ENCODE results near the gene OGFRL1.
A peak's percentile ranks its signal among the peaks of the same experiment; 100 is the strongest.

The OGFRL1 gene

GRCh38 chr6:71289802-71290175 lies 1.2 kb downstream of the OGFRL1 start:
- no peaks in the 10 kb centered on the region for H3K27me3 ChIP-seq (ENCODE audit: control insufficient read depth, insufficient read depth, low read length)
- H3K27ac ChIP-seq (ENCODE audit: low read depth, low read length): no peak overlapping the region
- H3K4me1 ChIP-seq (ENCODE audit: control insufficient read depth, insufficient read depth, low read length): no peaks in the 10 kb centered on the region
- H3K4me3 ChIP-seq (ENCODE audit: low read length): peak overlapping the region; percentile 65
- H3K36me3 ChIP-seq (ENCODE audit: control insufficient read depth, insufficient read depth, low read length): no peaks in the 10 kb centered on the region
- H3K9ac ChIP-seq (ENCODE audit: low read length): no peak overlapping the region

- Histone ChIP-seq H3K36me3 (ENCODE audit: control insufficient read depth, insufficient read depth, low read length) (no peaks in the 10 kb centered on the region), H3K4me1 (ENCODE audit: control insufficient read depth, insufficient read depth, low read length) (no peaks in the 10 kb centered on the region), H3K9ac (ENCODE audit: low read length) (no peak overlapping the region), H3K27ac (ENCODE audit: low read depth, low read length) (no peak overlapping the region), H3K27me3 (ENCODE audit: control insufficient read depth, insufficient read depth, low read length) (no peaks in the 10 kb centered on the region), H3K4me3 (ENCODE audit: low read length) (no peak overlapping the region)
Observed at GRCh38 chr6:71290611-71291010, 2.0 kb downstream of the OGFRL1 start.

DNA sequence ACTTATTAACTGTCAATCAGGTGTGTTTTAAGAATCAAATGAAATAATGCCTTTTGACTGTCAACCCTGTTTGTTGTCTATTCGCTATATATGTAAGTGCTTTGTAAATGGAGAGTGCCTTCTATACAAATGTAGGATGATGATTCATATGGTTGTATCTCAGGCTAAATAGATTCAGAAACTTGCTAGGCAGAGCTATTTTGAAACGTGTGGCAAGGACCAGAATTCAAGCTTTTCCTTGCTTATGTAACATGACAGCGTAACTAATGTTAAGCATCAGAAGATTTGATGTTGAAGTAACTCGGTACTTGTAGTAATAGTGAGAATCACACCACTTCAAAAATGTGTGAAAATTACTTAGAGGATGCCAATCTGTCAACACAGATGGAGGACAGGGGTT lies 3.4 kb downstream of the OGFRL1 start:
- Histone ChIP-seq H3K9ac (ENCODE audit: low read length) (no peak overlapping the region), H3K4me3 (ENCODE audit: low read length) (no peak overlapping the region), H3K4me1 (ENCODE audit: control insufficient read depth, insufficient read depth, low read length) (no peaks in the 10 kb centered on the region)

GRCh38 chr6:71294121-71294523 lies 5.5 kb downstream of the OGFRL1 start:
- H3K4me1 ChIP-seq (ENCODE audit: control insufficient read depth, insufficient read depth, low read length): no peaks in the 10 kb centered on the region
- H3K9ac ChIP-seq (ENCODE audit: low read length): no peak overlapping the region
- H3K27ac ChIP-seq (ENCODE audit: low read depth, low read length): no peak overlapping the region
- H3K36me3 ChIP-seq (ENCODE audit: control insufficient read depth, insufficient read depth, low read length): no peaks in the 10 kb centered on the region
- no peaks in the 10 kb centered on the region for H3K27me3 ChIP-seq (ENCODE audit: control insufficient read depth, insufficient read depth, low read length)
- H3K4me3 ChIP-seq (ENCODE audit: low read length): no peak overlapping the region

More for the DNA sequence above, 3.4 kb downstream of the OGFRL1 start:
- Histone ChIP-seq H3K27ac (ENCODE audit: low read depth, low read length) (no peak overlapping the region), H3K36me3 (ENCODE audit: control insufficient read depth, insufficient read depth, low read length) (no peaks in the 10 kb centered on the region), H3K27me3 (ENCODE audit: control insufficient read depth, insufficient read depth, low read length) (no peaks in the 10 kb centered on the region)

DNA sequence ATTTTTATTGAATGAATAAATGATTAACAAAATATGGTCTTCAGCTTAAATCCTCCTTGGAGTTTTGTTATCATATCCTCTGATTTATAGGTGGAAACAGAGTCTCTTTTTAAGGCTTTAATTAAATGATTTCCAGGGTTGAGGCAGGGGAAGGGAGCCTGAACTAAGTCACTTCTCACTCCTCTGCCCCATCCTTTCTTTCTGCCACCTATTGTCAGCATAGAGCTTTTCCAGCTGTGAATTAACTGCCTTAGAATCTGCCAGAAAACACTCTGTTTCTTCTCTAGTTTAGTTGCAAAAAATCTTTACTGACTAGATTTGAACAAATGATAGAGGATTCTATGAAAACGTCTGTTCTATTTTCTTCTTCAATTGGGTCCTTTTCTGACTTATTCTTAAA lies 9.8 kb downstream of the OGFRL1 start:
- H3K36me3 ChIP-seq (ENCODE audit: control insufficient read depth, insufficient read depth, low read length): no peaks in the 10 kb centered on the region
- H3K27me3 ChIP-seq (ENCODE audit: control insufficient read depth, insufficient read depth, low read length): no peaks in the 10 kb centered on the region
- H3K4me3 ChIP-seq (ENCODE audit: low read length): no peak overlapping the region
- no peaks in the 10 kb centered on the region for H3K4me1 ChIP-seq (ENCODE audit: control insufficient read depth, insufficient read depth, low read length)
- no peak overlapping the region for H3K9ac ChIP-seq (ENCODE audit: low read length)
- H3K27ac ChIP-seq (ENCODE audit: low read depth, low read length): no peak overlapping the region

DNA sequence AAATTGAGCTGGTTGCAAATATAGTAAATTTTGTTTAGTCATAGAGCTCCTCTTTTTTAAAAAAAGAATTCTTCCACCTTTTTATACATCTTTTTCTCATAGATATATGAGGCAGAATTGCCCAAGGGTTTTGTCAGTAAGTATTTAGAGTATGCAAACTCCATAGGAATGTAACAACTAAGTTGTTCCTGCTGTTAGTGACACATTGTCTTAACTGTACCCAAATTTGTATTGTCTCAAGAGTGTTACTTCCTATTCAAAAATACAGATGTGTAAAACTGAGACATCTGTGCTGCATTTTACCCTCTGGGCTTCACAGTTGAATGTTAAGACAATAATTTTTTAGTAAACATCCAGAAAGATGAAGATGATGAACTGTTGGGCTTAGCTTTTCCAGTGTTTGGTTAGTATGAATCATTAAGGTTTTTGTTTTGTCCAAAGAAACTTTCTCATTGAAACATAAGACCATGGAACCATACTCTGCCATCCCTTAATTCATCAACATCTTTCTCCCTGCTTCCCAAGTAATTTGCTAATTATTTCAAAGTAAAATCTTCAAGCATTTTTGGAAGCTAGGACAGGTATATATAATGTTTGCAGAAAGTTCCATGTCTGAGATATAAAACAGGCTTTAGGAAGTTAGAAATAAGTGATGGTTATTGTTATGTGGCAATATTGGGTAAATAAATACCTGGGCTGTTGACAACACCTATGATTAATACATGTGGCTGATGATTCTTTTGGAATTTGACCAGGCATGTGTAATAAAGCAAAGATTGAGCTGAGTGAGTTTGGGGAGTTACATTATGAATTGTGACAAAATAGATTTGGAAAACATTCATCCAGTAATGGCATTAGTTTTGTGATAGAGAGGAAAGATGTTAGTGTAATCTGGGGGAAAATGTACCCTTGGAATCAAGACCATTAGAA lies 11.2 kb downstream of the OGFRL1 start:
- Histone ChIP-seq H3K36me3 (ENCODE audit: control insufficient read depth, insufficient read depth, low read length) (no peaks in the 10 kb centered on the region), H3K27me3 (ENCODE audit: control insufficient read depth, insufficient read depth, low read length) (no peaks in the 10 kb centered on the region), H3K4me3 (ENCODE audit: low read length) (no peak overlapping the region), H3K4me1 (ENCODE audit: control insufficient read depth, insufficient read depth, low read length) (no peaks in the 10 kb centered on the region), H3K27ac (ENCODE audit: low read depth, low read length) (no peak overlapping the region), H3K9ac (ENCODE audit: low read length) (no peak overlapping the region)

- H3K36me3 ChIP-seq (ENCODE audit: control insufficient read depth, insufficient read depth, low read length): no peaks in the 10 kb centered on the region
- no peak overlapping the region for H3K4me3 ChIP-seq (ENCODE audit: low read length)
- H3K27me3 ChIP-seq (ENCODE audit: control insufficient read depth, insufficient read depth, low read length): no peaks in the 10 kb centered on the region
- no peak overlapping the region for H3K9ac ChIP-seq (ENCODE audit: low read length)
- H3K4me1 ChIP-seq (ENCODE audit: control insufficient read depth, insufficient read depth, low read length): no peaks in the 10 kb centered on the region
- no peak overlapping the region for H3K27ac ChIP-seq (ENCODE audit: low read depth, low read length)
Observed at GRCh38 chr6:71300561-71301168, 12.1 kb downstream of the OGFRL1 start.

- H3K4me1 ChIP-seq (ENCODE audit: control insufficient read depth, insufficient read depth, low read length): no peaks in the 10 kb centered on the region
- H3K27me3 ChIP-seq (ENCODE audit: control insufficient read depth, insufficient read depth, low read length): no peaks in the 10 kb centered on the region
- no peak overlapping the region for H3K27ac ChIP-seq (ENCODE audit: low read depth, low read length)
- H3K36me3 ChIP-seq (ENCODE audit: control insufficient read depth, insufficient read depth, low read length): no peaks in the 10 kb centered on the region
- H3K9ac ChIP-seq (ENCODE audit: low read length): no peak overlapping the region
- no peak overlapping the region for H3K4me3 ChIP-seq (ENCODE audit: low read length)
Observed at GRCh38 chr6:71301546-71301945, 12.9 kb downstream of the OGFRL1 start.

- Histone ChIP-seq H3K4me3 (ENCODE audit: low read length) (no peak overlapping the region), H3K4me1 (ENCODE audit: control insufficient read depth, insufficient read depth, low read length) (no peaks in the 10 kb centered on the region), H3K27me3 (ENCODE audit: control insufficient read depth, insufficient read depth, low read length) (no peaks in the 10 kb centered on the region), H3K36me3 (ENCODE audit: control insufficient read depth, insufficient read depth, low read length) (no peaks in the 10 kb centered on the region), H3K9ac (ENCODE audit: low read length) (no peak overlapping the region), H3K27ac (ENCODE audit: low read depth, low read length) (no peak overlapping the region)
Observed at GRCh38 chr6:71309656-71310055, 21.0 kb downstream of the OGFRL1 start.

DNA sequence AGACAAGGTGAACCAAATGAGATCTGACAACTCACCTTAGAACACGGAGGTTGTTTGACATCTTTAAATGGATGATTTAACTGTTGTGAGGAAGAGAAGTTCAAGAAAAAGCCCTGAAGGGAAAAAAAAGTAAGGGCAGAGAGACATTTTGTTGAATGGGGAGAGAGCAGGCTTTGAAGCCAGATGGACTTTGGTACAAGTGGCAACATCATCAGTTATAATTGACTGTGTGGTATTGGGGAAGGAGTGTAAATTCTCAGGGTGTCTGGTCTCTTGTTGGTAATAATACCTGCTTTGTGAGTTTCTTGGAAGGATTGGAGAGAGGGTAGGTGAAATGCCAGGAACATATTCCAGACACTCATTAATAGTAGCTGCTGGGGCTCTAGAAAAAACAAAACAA lies 21.6 kb downstream of the OGFRL1 start:
- H3K4me3 ChIP-seq (ENCODE audit: low read length): no peak overlapping the region
- H3K9ac ChIP-seq (ENCODE audit: low read length): no peak overlapping the region
- no peaks in the 10 kb centered on the region for H3K4me1 ChIP-seq (ENCODE audit: control insufficient read depth, insufficient read depth, low read length)
- H3K36me3 ChIP-seq (ENCODE audit: control insufficient read depth, insufficient read depth, low read length): no peaks in the 10 kb centered on the region
- H3K27me3 ChIP-seq (ENCODE audit: control insufficient read depth, insufficient read depth, low read length): no peaks in the 10 kb centered on the region
- H3K27ac ChIP-seq (ENCODE audit: low read depth, low read length): no peak overlapping the region

DNA sequence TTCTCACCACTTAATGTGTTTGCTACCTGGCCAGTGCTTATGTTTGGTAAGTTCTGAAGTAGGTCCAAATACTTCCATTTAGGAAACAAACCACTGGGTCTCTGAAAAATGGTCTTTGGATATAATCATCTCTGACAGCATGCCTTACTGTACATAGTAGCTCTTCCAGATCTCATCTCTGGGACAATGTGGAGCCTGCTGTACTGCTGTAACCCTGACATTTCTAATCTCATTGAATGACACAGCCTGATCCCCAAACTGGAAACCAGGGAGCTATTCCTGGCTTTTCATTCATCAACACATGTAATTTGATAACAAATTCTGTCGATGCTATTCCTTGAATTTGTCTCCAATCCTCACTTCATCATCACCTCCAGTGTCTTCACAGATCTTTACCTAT lies 23.5 kb downstream of the OGFRL1 start:
- Histone ChIP-seq H3K4me1 (ENCODE audit: control insufficient read depth, insufficient read depth, low read length) (no peaks in the 10 kb centered on the region), H3K4me3 (ENCODE audit: low read length) (no peak overlapping the region), H3K27me3 (ENCODE audit: control insufficient read depth, insufficient read depth, low read length) (no peaks in the 10 kb centered on the region), H3K9ac (ENCODE audit: low read length) (no peak overlapping the region), H3K36me3 (ENCODE audit: control insufficient read depth, insufficient read depth, low read length) (no peaks in the 10 kb centered on the region), H3K27ac (ENCODE audit: low read depth, low read length) (no peak overlapping the region)

DNA sequence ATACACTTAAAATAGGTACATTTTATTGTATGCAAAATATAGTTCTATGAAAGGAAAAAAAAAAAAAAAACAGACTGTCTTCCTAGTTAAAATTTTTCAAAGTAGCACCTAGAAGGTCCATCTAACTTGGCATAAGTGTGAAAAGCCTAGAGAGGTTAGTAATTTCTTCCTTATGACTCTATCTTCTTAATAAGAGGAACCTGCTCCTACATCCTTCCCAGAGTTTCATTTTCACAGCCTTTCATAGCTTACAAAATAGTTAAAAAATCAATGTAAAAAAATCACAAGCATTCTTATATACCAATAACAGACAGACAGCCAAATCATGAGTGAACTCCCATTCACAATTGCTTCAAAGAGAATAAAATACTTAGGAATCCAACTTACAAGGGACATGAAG lies 28.8 kb downstream of the OGFRL1 start:
- no peaks in the 10 kb centered on the region for H3K27me3 ChIP-seq (ENCODE audit: control insufficient read depth, insufficient read depth, low read length)

DNA sequence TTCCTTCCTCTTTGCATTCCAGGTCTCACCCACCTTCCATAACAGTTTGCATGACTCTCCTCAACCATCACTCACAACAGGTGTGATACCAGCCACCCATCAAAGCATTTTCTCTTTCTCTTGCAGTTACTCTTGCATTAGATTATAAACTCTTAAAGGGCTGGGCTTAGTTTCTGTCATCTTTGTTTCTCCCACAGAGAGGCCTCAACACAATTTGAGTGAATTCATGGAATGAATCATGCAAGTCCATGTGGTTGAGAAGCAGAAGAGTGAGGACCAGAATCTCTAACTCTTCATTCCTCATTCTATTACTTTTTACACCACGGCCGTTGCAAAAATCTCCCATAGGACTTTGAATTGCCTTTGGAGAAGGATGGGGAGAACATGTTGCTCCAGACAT lies 31.4 kb downstream of the OGFRL1 start:
- no peaks in the 10 kb centered on the region for H3K36me3 ChIP-seq (ENCODE audit: control insufficient read depth, insufficient read depth, low read length)

More for the DNA sequence above, 28.8 kb downstream of the OGFRL1 start:
- Histone ChIP-seq H3K9ac (ENCODE audit: low read length) (no peak overlapping the region), H3K4me3 (ENCODE audit: low read length) (no peak overlapping the region), H3K36me3 (ENCODE audit: control insufficient read depth, insufficient read depth, low read length) (no peaks in the 10 kb centered on the region), H3K4me1 (ENCODE audit: control insufficient read depth, insufficient read depth, low read length) (no peaks in the 10 kb centered on the region), H3K27ac (ENCODE audit: low read depth, low read length) (no peak overlapping the region)

More for the DNA sequence above, 31.4 kb downstream of the OGFRL1 start:
- Histone ChIP-seq H3K9ac (ENCODE audit: low read length) (no peak overlapping the region), H3K27me3 (ENCODE audit: control insufficient read depth, insufficient read depth, low read length) (no peaks in the 10 kb centered on the region), H3K4me1 (ENCODE audit: control insufficient read depth, insufficient read depth, low read length) (no peaks in the 10 kb centered on the region), H3K27ac (ENCODE audit: low read depth, low read length) (no peak overlapping the region), H3K4me3 (ENCODE audit: low read length) (no peak overlapping the region)
